HG03442 (cell line): ENCODE measurements around the gene PRKAR2B.

Experiments used
- ATAC-seq: cut with Tn5 transposase; IDR thresholded peaks from one replicate; pipeline ENCODE4 v1.9.1; 2021; ENCODE audit warnings: mild to moderate bottlenecking, moderate library complexity; ENCODE audit not compliant: unreplicated experiment

Gene PRKAR2B

DNA sequence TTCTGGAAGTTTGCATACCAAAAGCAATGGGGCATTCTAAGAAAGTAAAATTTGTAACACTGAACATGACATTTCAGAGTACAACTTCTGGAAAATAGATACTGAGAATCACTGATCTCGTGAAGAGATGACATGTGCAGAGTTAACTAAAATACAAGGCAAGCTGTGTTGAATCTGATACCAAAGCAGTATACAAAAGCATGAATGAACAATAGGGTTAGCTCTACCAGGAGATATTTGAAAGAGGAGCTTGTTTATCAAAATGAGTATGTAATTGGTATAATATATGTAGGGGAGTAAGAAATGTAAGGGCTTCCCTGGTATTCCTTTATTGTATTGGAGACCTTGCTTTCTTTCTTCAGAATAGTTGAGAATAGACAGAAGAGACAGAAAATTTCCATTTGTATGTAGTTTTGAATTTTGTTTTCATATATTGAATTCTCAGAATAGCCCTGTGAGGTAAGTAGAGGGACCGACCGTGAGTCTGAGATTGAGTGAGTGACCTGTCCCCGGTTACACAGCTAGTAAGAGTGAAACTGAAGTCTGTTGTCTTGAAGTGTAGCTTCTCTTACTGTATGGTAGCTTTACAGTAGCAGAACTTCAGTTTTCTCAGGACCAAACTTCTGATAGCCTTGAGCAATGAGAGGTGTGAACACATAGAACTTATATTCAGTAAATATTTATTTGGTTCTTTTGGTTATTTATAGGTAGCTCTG, 129.3 kb downstream of the PRKAR2B start:
- ATAC-seq = peak; percentile 65

DNA sequence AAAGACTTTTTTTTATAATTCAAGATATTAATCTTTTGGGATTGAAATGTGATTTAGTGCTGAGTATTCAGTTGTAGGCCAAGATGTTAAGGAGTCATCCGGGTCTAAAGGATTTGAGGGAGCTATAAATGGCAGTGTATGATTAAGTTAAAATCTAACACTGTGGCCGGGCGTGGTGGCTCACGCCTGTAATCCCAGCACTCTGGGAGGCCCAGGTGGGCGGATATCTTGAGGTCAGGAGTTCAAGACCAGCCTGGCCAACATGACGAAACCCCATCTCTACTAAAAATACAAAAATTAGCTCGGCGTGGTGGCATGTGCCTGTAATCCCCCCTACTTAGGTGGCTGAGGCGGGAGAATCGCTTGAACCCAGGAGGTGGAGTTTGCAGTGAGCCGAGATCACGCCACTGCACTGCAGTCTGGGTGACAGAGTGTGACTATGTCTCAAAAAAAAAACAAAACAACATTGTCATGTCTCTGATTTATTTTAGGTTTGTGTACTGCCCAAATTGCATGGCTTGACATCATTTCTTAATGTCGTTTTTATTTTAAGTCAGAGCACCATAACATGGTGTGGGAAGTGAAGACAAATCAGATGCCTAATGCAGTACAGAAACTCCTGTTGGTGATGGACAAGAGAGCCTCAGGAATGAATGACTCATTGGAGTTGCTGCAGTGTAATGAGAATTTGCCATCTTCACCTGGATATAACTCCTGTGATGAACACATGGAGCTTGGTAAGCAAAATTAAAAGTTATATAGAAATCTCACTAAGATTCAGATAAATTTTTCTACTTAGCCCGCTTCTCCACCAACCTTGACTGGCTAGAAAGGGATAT, 135.0 kb downstream of the PRKAR2B start:
- ATAC-seq = no peak

GRCh38 chr7:107180378-107180777, 135.9 kb downstream of the PRKAR2B start:
- no peak for ATAC-seq

DNA sequence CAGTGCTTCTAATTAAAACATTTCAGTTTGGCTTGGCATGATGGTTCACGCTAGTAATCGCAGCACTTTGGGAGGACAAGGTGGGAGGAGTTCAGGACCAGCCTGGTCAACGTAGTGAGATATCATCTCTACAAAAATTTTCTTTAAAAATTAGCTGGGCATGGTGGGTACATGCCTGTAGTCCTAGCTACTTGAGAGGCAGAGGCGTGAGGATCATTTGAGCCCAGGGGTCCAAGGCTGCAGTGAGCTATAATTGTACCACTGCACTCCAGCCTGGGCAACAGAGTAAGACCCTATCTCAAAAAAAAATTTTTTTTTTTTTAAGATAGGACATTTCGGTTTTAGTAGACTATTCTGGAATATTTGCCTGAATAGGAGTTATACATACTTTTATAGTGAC, 136.7 kb downstream of the PRKAR2B start:
- ATAC-seq = no peak

DNA sequence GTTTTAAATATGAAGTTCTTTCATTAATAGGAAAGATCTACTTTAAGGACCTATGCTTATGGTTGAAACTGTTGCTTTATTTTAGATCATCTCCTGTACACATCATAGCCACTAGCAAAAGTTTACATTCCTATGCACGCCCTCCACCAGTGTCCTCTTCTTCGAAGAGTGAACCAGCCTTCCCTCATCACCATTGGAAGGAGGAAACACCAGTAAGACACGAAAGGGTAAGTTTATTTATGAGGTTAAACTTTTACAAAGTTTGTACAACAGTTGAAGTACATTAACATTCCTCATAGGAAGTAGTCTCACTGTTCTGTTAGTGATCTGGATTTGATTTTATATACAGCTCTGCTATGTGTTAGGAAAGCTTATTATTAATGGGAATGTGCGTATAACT, 141.2 kb downstream of the PRKAR2B start:
- ATAC-seq = no peak

- no peak for ATAC-seq
Measured at GRCh38 chr7:107186240-107186639, 141.7 kb downstream of the PRKAR2B start.

GRCh38 chr7:107187774-107188173, 143.3 kb downstream of the PRKAR2B start:
- no peak for ATAC-seq

DNA sequence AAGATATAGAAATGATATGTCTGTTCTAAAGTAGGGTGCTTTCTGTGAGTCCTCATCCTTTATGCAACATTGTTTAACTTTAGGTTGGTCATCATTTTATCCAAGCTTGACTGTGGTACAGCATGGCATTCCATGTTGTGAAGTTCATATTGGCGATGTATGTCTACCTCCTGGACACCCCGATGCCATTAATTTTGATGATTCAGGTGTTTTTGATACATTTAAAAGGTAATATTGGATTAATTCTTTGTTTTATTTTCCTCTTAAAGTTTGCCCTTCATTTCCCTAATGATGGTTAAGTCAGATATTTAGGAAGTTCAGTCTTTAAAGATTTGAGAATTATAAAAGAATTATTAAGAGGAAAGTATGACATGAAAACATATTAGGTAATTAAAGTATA, 145.6 kb downstream of the PRKAR2B start:
- ATAC-seq = no peak

- no peak for ATAC-seq
Measured at GRCh38 chr7:107194052-107194451, 149.5 kb downstream of the PRKAR2B start.

DNA sequence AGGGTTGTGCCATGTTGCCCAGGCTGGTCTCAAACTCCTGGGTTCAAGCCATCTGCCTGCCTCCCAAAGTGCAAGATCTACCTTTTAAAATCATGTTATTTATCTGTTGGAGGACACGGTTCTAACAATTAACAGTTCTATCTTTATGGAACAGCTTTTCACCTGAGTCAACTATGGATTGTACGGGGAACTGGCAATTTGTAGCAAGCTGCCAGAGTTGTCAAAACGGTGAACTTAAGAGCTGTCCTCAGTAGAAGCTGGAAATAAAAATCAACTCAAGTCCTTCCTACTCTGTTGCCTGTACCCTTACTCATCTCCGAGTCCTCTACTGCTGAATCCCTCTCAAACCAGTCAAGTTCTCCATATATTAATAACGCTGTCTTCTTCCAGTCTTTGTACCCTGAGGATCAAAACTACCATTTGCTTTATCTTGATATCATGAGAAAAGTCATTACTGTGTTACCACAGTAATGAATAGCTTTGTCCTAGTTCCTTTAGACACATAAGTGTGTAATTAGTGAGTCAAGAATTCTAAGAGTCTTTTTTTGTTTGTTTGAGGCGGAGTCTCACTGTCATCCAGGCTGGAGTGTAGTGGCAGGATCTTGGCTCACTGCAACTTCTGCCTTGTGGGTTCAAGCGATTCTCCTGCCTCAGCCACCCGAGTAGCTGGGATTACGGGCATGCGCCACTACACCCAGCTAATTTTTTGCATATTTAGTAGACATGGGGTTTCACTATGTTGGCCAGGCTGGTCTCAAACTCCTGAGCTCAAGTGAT, 152.5 kb downstream of the PRKAR2B start:
- no peak for ATAC-seq

- no peak for ATAC-seq
Measured at GRCh38 chr7:107201795-107202450, 157.4 kb downstream of the PRKAR2B start.

DNA sequence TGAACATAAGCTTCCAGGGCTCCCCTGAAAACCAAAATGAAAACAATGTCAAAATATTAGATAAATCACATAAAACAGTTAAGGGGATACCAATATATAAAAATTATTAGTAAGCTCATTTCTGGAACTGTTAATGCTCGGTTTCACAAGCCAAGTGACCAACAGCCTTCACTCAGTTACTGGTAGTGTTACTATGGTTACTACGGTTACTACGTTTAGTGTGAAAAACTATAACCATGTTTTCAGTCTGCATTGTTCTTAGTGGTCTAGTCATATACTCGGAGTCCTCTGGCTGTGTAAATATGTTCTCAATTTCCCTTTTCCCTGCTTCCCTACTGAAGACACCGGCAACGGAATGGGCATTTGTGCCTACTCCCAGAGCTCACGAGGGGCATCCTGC, 159.1 kb downstream of the PRKAR2B start:
- no peak for ATAC-seq

DNA sequence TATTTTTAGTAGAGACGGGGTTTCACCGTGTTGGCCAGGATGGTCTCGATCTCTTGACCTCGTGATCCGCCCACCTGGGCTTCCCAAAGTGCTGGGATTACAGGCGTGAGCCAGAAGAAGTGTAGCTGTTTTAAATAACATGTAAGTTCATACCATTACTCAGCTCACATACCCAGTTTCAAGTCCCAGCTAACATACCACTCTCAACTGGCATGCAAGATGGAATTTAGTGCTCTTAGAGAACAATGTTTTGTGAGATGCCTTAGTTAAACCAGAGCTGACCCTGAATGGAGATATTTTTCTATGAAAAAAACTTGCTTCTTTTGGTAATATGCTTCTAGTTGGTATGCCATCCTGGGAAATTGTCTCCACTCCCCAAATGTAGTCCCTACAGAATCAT, 161.6 kb downstream of the PRKAR2B start:
- ATAC-seq = no peak

DNA sequence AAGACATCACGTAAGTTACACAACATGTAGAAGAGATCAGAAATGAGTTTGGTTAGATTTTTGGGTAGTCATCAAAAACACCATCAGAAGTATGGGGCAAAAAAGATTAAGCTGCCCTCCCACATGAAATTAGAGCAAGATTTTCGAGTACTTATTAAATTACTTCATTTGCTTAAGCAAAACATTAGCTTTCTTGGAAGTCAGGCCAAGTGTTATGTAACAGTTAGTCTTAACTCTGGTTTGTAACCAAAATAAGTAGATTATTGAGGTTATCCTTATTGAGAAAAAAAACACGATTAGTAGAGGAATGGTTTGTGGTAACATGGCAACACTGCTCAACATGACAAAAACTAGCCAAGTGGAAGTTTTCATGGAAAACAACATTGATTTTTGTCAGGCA, 162.2 kb downstream of the PRKAR2B start:
- ATAC-seq = no peak

DNA sequence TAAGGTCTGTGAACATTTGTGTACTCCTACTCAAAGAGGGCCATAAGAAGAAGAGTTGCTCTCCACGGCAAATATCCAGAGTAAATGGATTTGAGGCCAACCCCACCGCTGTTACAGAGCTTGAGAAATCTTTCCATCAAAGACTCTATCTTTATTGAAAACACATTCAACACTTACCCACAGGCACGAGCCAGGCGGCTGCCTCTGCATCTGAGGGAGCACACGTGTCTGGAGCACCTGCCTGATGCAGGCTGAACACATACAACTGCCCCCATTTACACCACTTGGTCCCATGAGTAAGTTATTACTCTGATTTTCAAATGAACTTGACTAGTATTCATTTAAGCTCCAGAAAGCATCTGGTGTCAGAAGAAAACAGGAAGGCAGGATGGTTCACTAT, 163.0 kb downstream of the PRKAR2B start:
- no peak for ATAC-seq

DNA sequence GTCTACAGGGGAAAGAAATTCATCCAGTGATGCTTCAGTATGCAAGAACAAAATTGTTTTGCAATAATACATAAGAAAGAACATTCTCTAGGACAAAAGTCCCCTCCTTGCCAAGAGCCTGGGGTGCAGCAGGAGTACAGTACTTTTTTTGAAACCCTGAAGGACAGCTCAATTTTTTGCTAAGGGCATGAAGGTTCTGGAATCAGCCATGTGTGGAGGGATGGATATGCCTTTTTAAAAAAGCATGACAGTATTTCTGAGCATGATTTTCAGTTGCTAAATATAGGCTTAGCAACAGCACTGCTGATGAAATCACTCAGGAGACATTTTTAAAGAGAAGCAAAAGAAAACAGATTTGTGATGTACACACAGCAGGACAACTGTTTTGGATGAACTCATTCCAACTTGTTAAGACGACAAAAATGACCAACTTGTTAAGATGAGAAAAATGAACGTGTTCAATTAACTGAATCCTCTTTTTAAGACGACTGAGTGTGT, 163.6 kb downstream of the PRKAR2B start:
- ATAC-seq = no peak

- no peak for ATAC-seq
Measured at GRCh38 chr7:107208563-107208962, 164.1 kb downstream of the PRKAR2B start.

- no peak for ATAC-seq
Measured at GRCh38 chr7:107209565-107209964, 165.1 kb downstream of the PRKAR2B start.

- no peak for ATAC-seq
Measured at GRCh38 chr7:107210400-107210799, 165.9 kb downstream of the PRKAR2B start.
